Neuronal stem cell (in vitro differentiated cells): Measurements from ENCODE around the gene RGS5.
A peak's percentile ranks its signal among the peaks of the same experiment; 100 is the strongest.

ENCODE experiments used
- DNase-seq: peaks from one replicate; pipeline ENCODE4 v3.0.0-alpha.2; 2013; ENCODE audit warnings: low spot score
- H2AFZ ChIP-seq: one replicate; pipeline ENCODE4 v1.6.1; 2013; ENCODE audit warnings: mild to moderate bottlenecking, low read length, inconsistent platforms
- H2AK5ac ChIP-seq: 2 replicates; pipeline ENCODE4 v1.6.1; 2013; ENCODE audit warnings: low read depth, mild to moderate bottlenecking, inconsistent platforms, low read length, moderate library complexity, mixed read lengths
- H2BK120ac ChIP-seq: 2 replicates; pipeline ENCODE4 v1.6.1; 2013; ENCODE audit warnings: low read depth, mild to moderate bottlenecking, inconsistent platforms, low read length, moderate library complexity, mixed read lengths
- H2BK12ac ChIP-seq: one replicate; pipeline ENCODE4 v1.6.1; 2013; ENCODE audit warnings: low read length, inconsistent platforms
- H2BK15ac ChIP-seq: 2 replicates; pipeline ENCODE4 v1.6.1; 2013; ENCODE audit warnings: mild to moderate bottlenecking, low read length, inconsistent platforms, mixed read lengths
- H2BK5ac ChIP-seq: one replicate; pipeline ENCODE4 v1.6.1; 2013; ENCODE audit warnings: inconsistent platforms, mild to moderate bottlenecking, low read length, moderate library complexity
- H3K14ac ChIP-seq: one replicate; pipeline ENCODE4 v1.6.1; 2013; ENCODE audit warnings: low read length, inconsistent platforms
- H3K18ac ChIP-seq: 2 replicates; pipeline ENCODE4 v1.6.1; 2013; ENCODE audit warnings: low read length, inconsistent platforms
- H3K23ac ChIP-seq: 2 replicates; pipeline ENCODE4 v1.6.1; 2013; ENCODE audit warnings: low read depth, mild to moderate bottlenecking, mixed read lengths, low read length, inconsistent platforms; ENCODE audit not compliant: poor library complexity
- H3K27ac ChIP-seq: replicated peaks from 3 replicates; pipeline ENCODE4 v1.5.1; 2013; ENCODE audit warnings: low read length, inconsistent platforms
- H3K27me3 ChIP-seq, 3 experiments: 2 replicates each; pipeline ENCODE4 v1.6.1; 2013; ENCODE audit warnings: low read length in 3 of 3, mild to moderate bottlenecking in 2 of 3, inconsistent platforms in 1 of 3, low read depth in 1 of 3, mixed read lengths in 1 of 3, moderate library complexity in 1 of 3; ENCODE audit not compliant: control insufficient read depth in 3 of 3, insufficient read depth in 3 of 3
- H3K36me3 ChIP-seq, 2 donors: replicated peaks in 1 of 2; 2 replicates each; pipeline ENCODE4 v1.6.1; 2013; ENCODE audit warnings: low read length in 2 of 2; ENCODE audit not compliant: control insufficient read depth in 2 of 2, insufficient read depth in 2 of 2
- H3K4ac ChIP-seq: 2 replicates; pipeline ENCODE4 v1.6.1; 2013; ENCODE audit warnings: inconsistent platforms, mild to moderate bottlenecking, low read length, moderate library complexity
- H3K4me1 ChIP-seq, 2 donors: 1 replicate in 1 of 2; 2 replicates in 1 of 2; pipeline ENCODE4 v1.6.1; 2013; ENCODE audit warnings: low read length in 2 of 2, low read depth in 1 of 2; ENCODE audit not compliant: control insufficient read depth in 2 of 2, insufficient read depth in 1 of 2
- H3K4me2 ChIP-seq: one replicate; pipeline ENCODE4 v1.6.1; 2013; ENCODE audit warnings: mild to moderate bottlenecking, low read length, inconsistent platforms; ENCODE audit not compliant: insufficient read depth, poor library complexity, severe bottlenecking
- H3K4me3 ChIP-seq, 2 donors: 2 replicates each; pipeline ENCODE4 v1.5.1; 2013; ENCODE audit warnings: low read length in 2 of 2, mild to moderate bottlenecking in 2 of 2, inconsistent platforms in 1 of 2, moderate library complexity in 1 of 2
- H3K79me1 ChIP-seq: one replicate; pipeline ENCODE4 v1.6.1; 2013; ENCODE audit warnings: low read depth, mild to moderate bottlenecking, inconsistent platforms, low read length, moderate library complexity
- H3K9ac ChIP-seq: one replicate; pipeline ENCODE4 v1.6.1; 2013; ENCODE audit warnings: mild to moderate bottlenecking, low read depth, low read length, inconsistent platforms; ENCODE audit not compliant: poor library complexity
- H3K9me3 ChIP-seq, 2 donors: replicated peaks in 1 of 2; 2 replicates each; pipeline versions ENCODE3 to v1.6.1; 2013; ENCODE audit warnings: low read length in 2 of 2, mild to moderate bottlenecking in 2 of 2, inconsistent platforms in 1 of 2, low read depth in 1 of 2, mixed read lengths in 1 of 2, moderate library complexity in 1 of 2; ENCODE audit not compliant: control insufficient read depth in 2 of 2, insufficient read depth in 1 of 2
- H4K8ac ChIP-seq: one replicate; pipeline ENCODE4 v1.6.1; 2013; ENCODE audit warnings: low read depth, mild to moderate bottlenecking, inconsistent platforms, low read length, moderate library complexity
- H4K91ac ChIP-seq: one replicate; pipeline ENCODE4 v1.6.1; 2013; ENCODE audit warnings: low read length, low read depth, mild to moderate bottlenecking, inconsistent platforms; ENCODE audit not compliant: poor library complexity
- WGBS, 2 donors: extraction: QIAGEN DNeasy Blood & Tissue Kit; methylation state at CpG; one replicate each; pipeline ENCODE4 v1.1.7; 2013; ENCODE audit warnings: missing lambda C conversion rate in 2 of 2, mixed read lengths in 1 of 2; ENCODE audit not compliant: insufficient read length in 2 of 2, insufficient replicate concordance in 1 of 2; ENCODE audit errors: extremely low coverage in 2 of 2; 5-methylcytosine and 5-hydroxymethylcytosine counted together

RGS5 gene

DNA sequence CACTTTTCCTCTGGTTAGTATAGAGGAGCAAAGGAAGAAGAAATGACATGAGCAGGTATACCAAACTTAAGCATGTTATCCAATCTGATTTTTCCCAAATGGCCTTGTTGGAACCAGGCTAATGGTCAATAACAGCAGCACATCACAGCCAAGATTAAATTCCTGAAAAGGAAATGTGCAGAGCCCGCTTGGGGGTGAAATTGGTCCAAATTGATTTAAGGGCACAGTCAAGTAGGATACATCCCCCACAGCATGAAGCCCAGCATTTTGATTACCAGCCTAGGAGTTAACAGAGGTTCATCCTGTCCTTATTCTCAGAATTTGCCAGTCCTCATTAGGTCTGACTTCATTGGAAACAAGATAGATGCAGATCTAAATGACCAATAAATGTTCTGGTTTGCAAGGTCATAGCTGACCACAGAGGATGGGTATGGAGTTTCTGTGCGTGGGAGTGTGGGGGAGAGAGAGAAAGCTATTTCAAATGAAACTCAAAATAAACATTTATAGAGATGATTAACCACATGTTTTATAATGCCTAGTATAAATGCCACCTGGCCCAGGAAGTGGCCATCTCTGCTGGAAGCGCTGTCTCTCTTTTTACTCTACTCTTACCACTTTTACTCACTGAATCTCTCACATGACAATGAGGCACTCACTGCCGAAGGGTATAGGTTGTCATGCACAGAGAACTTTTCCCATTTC, 38.7 kb downstream of the RGS5 start:
- Histone ChIP-seq H3K9ac (no peak overlapping the region), H2AFZ (no peak overlapping the region), H3K27me3 (no peaks in the 10 kb centered on the region), H3K27ac (no peak overlapping the region), H3K79me1 (no peaks in the 10 kb centered on the region), H3K4me1 (no peaks in the 10 kb centered on the region), H3K4ac (no peak overlapping the region), H3K14ac (no peak overlapping the region), H2BK5ac (no peak overlapping the region), H3K4me2 (no peak overlapping the region), H4K8ac (no peak overlapping the region), H2BK12ac (no peak overlapping the region), H3K23ac (no peak overlapping the region), H4K91ac (no peak overlapping the region), H3K4me3 (no peak overlapping the region), H3K18ac (no peak overlapping the region), H2AK5ac (no peak overlapping the region), H2BK120ac (no peak overlapping the region), H3K36me3 (peaks cover 0 to 2% of the 10 kb centered on the region in 2 donors), H2BK15ac (no peak overlapping the region), H3K9me3 (no peaks in the 10 kb centered on the region)
- DNase-seq = no peak
- WGBS, 2 donors = no CpG with 5 or more reads among the region's 4 CpGs

DNA sequence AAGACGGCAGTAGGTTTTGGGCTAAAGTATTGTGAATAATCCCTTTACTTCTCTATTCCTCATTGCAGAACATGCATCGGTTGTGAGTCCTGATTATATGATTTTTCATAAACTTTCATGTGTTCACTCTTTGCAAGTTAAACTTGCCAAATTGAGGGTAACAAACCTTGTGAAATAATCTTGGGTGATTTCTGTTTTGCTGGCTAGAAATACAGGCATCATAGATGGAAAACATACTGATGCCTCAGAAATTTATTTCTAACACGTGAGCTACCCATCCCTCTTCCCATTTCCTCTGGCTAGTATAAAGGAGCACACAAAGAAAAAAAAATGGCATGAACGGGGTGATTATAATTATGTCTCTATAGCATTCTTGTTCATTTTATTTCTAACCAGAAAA, 39.6 kb downstream of the RGS5 start:
- no peak overlapping the region for H3K4me2 ChIP-seq
- peaks cover 0 to 1% of the 10 kb centered on the region in 2 donors for H3K36me3 ChIP-seq
- H3K4me1 ChIP-seq = no peaks in the 10 kb centered on the region
- no peak overlapping the region for H3K4me3 ChIP-seq
- no peak overlapping the region for H2BK120ac ChIP-seq
- no peak overlapping the region for H3K14ac ChIP-seq
- no peaks in the 10 kb centered on the region for H3K79me1 ChIP-seq
- no peaks in the 10 kb centered on the region for H3K9me3 ChIP-seq
- H3K4ac ChIP-seq = no peak overlapping the region
- no peak overlapping the region for H2BK5ac ChIP-seq
- no peak overlapping the region for H2BK12ac ChIP-seq
- H2AK5ac ChIP-seq = no peak overlapping the region
- no CpG with 5 or more reads among the region's 4 CpGs for WGBS, 2 donors
- no peak overlapping the region for H3K18ac ChIP-seq
- no peak overlapping the region for H4K8ac ChIP-seq
- H2AFZ ChIP-seq = no peak overlapping the region
- H3K27ac ChIP-seq = no peak overlapping the region
- no peak overlapping the region for H3K23ac ChIP-seq
- no peaks in the 10 kb centered on the region for H3K27me3 ChIP-seq
- H4K91ac ChIP-seq = no peak overlapping the region
- no peak overlapping the region for H3K9ac ChIP-seq
- DNase-seq = no peak
- no peak overlapping the region for H2BK15ac ChIP-seq

DNA sequence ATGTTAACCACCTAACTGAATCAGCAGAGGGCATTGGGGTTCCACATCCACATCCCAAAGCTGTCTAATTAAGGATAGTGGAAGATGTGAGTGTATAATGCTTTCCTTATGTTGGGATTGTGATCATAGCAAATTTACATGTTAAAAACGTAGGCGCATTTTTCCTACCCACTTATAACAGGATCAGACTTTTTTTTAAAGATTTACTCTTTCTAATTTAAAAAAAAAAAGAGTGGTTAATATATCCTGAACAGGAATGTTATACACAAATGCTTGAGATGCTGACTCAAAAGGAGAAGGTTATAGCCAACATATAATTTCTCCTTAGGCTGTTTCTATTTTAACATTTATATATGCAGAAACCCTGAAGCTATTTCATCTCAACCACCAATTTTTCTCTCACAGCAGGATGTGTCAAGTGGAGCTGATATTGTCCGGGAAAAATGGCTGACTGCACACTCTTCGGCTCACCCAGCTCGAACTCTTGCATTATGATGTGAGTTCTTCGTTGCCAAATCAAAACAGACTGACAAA, 40.3 kb downstream of the RGS5 start:
- no peak overlapping the region for H3K4me3 ChIP-seq
- no peaks in the 10 kb centered on the region for H3K36me3 ChIP-seq
- H3K14ac ChIP-seq = no peak overlapping the region
- H3K27ac ChIP-seq = no peak overlapping the region
- no peak for DNase-seq
- H3K9me3 ChIP-seq = no peaks in the 10 kb centered on the region
- no peak overlapping the region for H3K4ac ChIP-seq
- no peaks in the 10 kb centered on the region for H3K27me3 ChIP-seq
- H2BK12ac ChIP-seq = no peak overlapping the region
- no peak overlapping the region for H2BK120ac ChIP-seq
- H3K23ac ChIP-seq = no peak overlapping the region
- no peak overlapping the region for H2BK5ac ChIP-seq
- no peak overlapping the region for H2BK15ac ChIP-seq
- H2AFZ ChIP-seq = peak overlapping the region; percentile 16
- H3K9ac ChIP-seq = no peak overlapping the region
- H3K4me2 ChIP-seq = no peak overlapping the region
- H3K4me1 ChIP-seq = no peaks in the 10 kb centered on the region
- no CpG with 5 or more reads among the region's 6 CpGs for WGBS, 2 donors
- no peak overlapping the region for H4K8ac ChIP-seq
- no peak overlapping the region for H3K18ac ChIP-seq
- no peaks in the 10 kb centered on the region for H3K79me1 ChIP-seq
- no peak overlapping the region for H4K91ac ChIP-seq
- no peak overlapping the region for H2AK5ac ChIP-seq

DNA sequence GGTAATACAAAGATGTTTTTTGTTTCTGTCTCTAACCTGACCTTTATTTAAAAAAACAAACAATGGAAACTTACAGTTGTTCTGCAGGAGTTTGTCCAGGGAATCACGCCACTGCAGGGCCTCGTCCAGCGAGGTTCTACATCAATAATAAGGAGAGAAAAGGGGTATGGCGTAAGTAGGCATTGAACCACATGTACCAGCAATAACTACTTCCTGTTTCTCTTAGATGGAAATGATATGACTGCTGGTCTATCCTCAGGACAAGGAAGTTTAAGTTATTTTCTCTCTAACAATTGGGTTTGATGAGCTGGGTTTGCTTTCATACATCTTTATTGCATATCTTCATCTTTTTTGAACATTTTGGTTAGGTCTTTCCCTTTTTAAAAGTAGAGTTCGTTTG, 40.9 kb downstream of the RGS5 start:
- DNase-seq = no peak
- Histone ChIP-seq H3K27ac (no peak overlapping the region), H3K79me1 (no peaks in the 10 kb centered on the region), H2BK15ac (no peak overlapping the region), H2AK5ac (no peak overlapping the region), H3K36me3 (no peaks in the 10 kb centered on the region), H4K8ac (no peak overlapping the region), H3K23ac (no peak overlapping the region), H3K4ac (no peak overlapping the region), H4K91ac (no peak overlapping the region), H3K9ac (no peak overlapping the region), H3K27me3 (no peaks in the 10 kb centered on the region), H2BK12ac (no peak overlapping the region), H2BK5ac (no peak overlapping the region), H3K4me3 (no peak overlapping the region), H3K18ac (no peak overlapping the region), H3K4me2 (no peak overlapping the region), H2BK120ac (no peak overlapping the region), H3K4me1 (no peaks in the 10 kb centered on the region), H3K14ac (no peak overlapping the region), H3K9me3 (no peaks in the 10 kb centered on the region), H2AFZ (no peak overlapping the region)
- no CpG with 5 or more reads among the region's 5 CpGs for WGBS, 2 donors
